Activated naive CD8-positive, alpha-beta T cell treated with anti-CD3 and anti-CD28 coated beads, Interleukin-2, amount 50 U/mL, for 16 hours (primary cell): ENCODE measurements around the gene THSD8.
"Not testable (repeated sequence)": the region's sequence is repeated elsewhere in the genome, so short reads cannot be mapped to it uniquely, and the experiment has no call there.

Experiments
- DNase-seq: peaks from one replicate; pipeline ENCODE4 v3.0.0-alpha.2; 2020; ENCODE audit warnings: low read depth, low spot score

THSD8 gene

GRCh38 chr19:12792051-12792852 lies 9.6 kb upstream of the THSD8 start:
- no peak for DNase-seq

DNA sequence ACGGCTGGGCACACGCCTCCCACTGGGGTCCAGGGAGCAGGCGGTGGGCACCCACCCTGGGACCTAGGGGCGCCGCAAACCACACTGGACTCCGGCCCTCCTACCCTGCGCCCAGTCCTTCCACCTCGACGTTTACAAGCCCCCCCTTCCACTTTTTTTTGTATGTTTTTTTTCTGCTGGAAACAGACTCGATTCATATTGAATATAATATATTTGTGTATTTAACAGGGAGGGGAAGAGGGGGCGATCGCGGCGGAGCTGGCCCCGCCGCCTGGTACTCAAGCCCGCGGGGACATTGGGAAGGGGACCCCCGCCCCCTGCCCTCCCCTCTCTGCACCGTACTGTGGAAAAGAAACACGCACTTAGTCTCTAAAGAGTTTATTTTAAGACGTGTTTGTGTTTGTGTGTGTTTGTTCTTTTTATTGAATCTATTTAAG lies 9.0 kb upstream of the THSD8 start:
- DNase-seq = no peak

- DNase-seq = peak; percentile 76
Measured at GRCh38 chr19:12793290-12794195, 8.3 kb upstream of the THSD8 start.

DNA sequence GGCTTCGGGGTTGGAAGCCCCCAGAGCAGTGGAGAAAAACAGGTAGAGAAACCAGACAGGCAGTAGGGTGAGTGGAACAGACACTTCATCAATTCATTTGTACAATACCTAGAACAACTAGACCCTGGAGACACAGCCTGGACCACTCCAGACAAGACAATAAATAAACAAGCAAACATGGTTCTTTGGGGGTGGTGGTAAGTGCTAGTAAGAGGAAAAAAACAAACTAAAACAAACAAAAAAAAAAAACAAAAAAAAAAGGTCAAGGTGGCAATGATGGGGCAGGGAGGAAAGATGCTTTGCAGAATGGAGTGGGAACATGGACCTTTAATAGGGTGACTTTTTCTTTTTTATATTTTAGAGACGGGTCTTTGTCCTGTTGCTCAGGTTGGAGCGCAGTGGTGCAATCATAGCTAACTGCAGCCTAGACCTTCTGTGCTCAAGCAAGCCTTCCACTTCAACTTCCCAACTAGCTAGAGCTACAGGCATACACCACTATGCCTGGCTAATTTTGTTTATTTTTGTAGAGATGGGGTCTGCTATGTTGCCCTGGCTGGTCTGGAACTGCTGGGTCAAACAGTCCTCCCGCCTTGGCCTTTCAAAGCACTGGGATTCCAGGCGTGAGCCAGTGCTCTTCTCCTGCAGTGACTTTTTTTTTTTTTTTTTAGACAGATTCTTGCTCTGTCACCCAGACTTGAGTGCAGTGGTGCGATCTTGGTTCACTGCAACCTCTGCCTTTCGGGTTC lies 7.5 kb upstream of the THSD8 start:
- no peak for DNase-seq

GRCh38 chr19:12794971-12795381 lies 6.9 kb upstream of the THSD8 start:
- DNase-seq = no peak

- peak; percentile 56 for DNase-seq
Measured at GRCh38 chr19:12796146-12797071, 5.5 kb upstream of the THSD8 start.

GRCh38 chr19:12797141-12797587 lies 4.7 kb upstream of the THSD8 start:
- DNase-seq = no peak

GRCh38 chr19:12797607-12798006 lies 4.3 kb upstream of the THSD8 start:
- not testable (repeated sequence) for DNase-seq

- no peak for DNase-seq
Measured at GRCh38 chr19:12799742-12800465, 2.0 kb upstream of the THSD8 start.

DNA sequence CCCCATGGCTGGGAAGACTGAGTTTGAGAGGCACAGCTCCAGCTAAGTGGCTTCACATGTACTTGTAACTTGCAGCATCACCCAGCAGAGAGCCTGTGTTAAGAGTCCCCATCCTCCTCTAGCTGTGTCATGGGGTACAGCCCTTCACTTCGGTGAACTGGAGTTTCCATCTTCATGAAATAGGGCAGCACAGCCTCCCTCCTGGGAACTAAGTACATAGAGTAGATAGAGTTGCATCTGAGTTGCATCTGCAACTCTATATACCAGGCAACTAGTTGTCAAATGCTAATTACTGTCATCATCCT lies 1.5 kb upstream of the THSD8 start:
- DNase-seq = no peak

DNA sequence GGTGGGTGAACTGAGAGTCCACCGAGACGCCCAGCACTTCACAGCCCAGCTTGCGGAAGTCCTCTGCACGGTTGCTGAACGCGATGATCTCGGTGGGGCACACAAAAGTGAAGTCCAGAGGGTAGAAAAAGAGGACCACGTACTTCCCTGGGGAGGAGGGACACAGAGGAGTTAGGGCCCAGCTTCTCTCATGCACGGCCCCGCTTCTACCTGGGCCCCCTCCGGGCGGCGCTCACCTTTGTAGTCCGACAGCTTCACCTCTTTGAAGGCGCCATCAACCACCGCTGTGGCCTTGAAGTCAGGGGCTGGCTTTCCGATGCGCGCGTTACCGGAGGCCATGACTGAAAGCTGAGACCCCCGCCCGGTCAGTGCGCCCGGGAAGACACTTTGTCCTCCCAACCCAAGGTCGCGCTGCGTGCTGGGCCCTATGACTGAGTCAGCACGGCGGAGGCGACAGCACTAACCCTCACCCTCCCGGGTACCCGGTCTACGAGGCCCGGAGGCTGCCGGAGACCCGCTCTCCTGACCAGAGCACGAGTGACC lies 875 bp upstream of the THSD8 start:
- no peak for DNase-seq

- DNase-seq = no peak
Measured at GRCh38 chr19:12802267-12803106, 618 bp downstream of the THSD8 start.

GRCh38 chr19:12804051-12804450 lies 2.2 kb downstream of the THSD8 start:
- DNase-seq = no peak

GRCh38 chr19:12806242-12807081 lies 4.6 kb downstream of the THSD8 start, which contains the start of gene RNASEH2A:
Gene RNASEH2A, plus strand, starts transcription at chr19:12806584. Its CDS starts 90 bp downstream, at chr19:12806674.
- DNase-seq = peak; percentile 64

DNA sequence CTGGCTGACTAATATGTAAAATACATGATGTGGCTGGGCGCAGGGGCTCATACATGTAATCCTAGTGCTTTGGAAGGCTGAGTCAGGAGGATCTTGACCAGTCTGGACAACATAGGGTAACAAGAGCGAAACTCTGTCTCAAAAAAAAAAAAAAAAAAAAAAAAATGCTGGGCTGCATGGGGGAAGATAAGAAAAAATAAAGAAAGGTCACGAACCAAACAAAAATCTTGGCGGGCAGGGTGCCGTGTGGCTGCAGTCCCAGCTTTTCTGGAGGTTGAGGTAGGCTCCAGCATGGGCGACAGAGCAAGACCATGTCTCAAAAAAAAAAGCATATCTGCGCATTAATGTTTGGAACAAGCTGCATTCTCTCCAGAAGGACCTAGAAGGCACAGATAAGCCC lies 13.2 kb downstream of the THSD8 start:
- no peak for DNase-seq

DNA sequence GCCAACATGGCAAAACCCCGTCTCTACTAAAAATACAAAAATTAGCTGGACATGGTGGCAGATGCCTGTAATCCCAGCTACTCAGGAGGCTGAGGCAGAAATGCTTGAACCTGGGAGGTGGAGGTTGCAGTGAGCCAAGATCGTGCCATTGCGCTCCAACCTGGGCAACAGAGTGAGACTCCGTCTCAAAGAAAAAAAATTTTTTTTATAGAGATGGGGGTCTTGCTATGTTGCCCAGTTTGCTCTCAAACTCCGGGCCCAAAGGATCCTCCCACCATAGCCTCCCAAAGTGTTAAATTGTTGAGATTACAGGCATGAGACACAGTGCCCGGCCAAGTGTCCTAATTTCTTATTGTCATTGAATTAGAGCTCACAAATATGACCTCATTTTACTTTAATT lies 15.3 kb downstream of the THSD8 start:
- not testable (repeated sequence) for DNase-seq

DNA sequence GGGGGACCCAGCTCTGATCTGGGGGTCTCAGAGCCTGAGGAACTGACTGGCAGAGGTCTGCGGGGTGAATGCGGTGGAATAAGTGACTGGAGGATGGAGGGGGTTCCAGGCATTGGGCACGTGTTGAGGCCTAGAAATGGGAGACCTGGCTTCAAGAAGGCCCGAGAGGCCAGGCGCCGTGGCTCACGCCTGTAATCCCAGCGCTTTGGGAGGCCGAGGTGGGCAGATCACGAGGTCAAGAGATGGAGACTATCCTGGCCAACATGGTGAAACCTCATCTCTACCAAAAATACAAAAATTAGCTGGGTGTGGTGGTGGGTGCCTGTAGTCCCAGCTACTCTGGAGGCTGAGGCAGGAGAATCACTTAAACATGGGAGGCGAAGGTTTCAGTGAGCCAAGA lies 15.9 kb downstream of the THSD8 start:
- DNase-seq = not testable (repeated sequence)

GRCh38 chr19:12821761-12822160 lies 19.9 kb downstream of the THSD8 start:
- no peak for DNase-seq
